Neuron (in vitro differentiated cells): Measurements from ENCODE around the gene SLC49A3.
"Not testable (repeated sequence)": the region's sequence is repeated elsewhere in the genome, so short reads cannot be mapped to it uniquely, and the experiment has no call there.

Experiments used
- H2AFZ ChIP-seq: one replicate; pipeline ENCODE4 v1.6.1; 2013; ENCODE audit warnings: low read depth, mild to moderate bottlenecking, inconsistent platforms, low read length, moderate library complexity
- H3K27me3 ChIP-seq: one replicate; pipeline ENCODE4 v1.6.1; 2013; ENCODE audit warnings: low read length; ENCODE audit not compliant: insufficient read depth
- H3K36me3 ChIP-seq: one replicate; pipeline ENCODE4 v1.6.1; 2013; ENCODE audit warnings: low read length; ENCODE audit not compliant: insufficient read depth
- H3K4me1 ChIP-seq: one replicate; pipeline ENCODE4 v1.6.1; 2013; ENCODE audit warnings: low read length; ENCODE audit not compliant: insufficient read depth
- H3K4me3 ChIP-seq: 2 replicates; pipeline ENCODE4 v1.5.1; 2013; ENCODE audit warnings: mild to moderate bottlenecking, low read length, moderate library complexity
- H3K9me3 ChIP-seq: one replicate; pipeline ENCODE4 v1.6.1; 2013; ENCODE audit warnings: low read length

SLC49A3 gene

GRCh38 chr4:714087-714486 is 25.1 kb upstream of the SLC49A3 start:
- Histone ChIP-seq H3K36me3 (peaks cover 25% of the 10 kb centered on the region), H3K27me3 (no peaks in the 10 kb centered on the region), H3K4me1 (no peaks in the 10 kb centered on the region), H2AFZ (no peak overlapping the region), H3K9me3 (peaks cover 7% of the 10 kb centered on the region), H3K4me3 (no peak overlapping the region)

GRCh38 chr4:712916-713632 is 24.1 kb upstream of the SLC49A3 start:
- Histone ChIP-seq H3K4me1 (no peaks in the 10 kb centered on the region), H3K9me3 (peaks cover 9% of the 10 kb centered on the region), H3K27me3 (no peaks in the 10 kb centered on the region), H3K4me3 (no peak overlapping the region), H3K36me3 (peaks cover 32% of the 10 kb centered on the region), H2AFZ (no peak overlapping the region)

- peaks cover 32% of the 10 kb centered on the region for H3K36me3 ChIP-seq
- H3K4me3 ChIP-seq = no peak overlapping the region
- H2AFZ ChIP-seq = no peak overlapping the region
- no peaks in the 10 kb centered on the region for H3K27me3 ChIP-seq
- peaks cover 3% of the 10 kb centered on the region for H3K4me1 ChIP-seq
- peaks cover 9% of the 10 kb centered on the region for H3K9me3 ChIP-seq
Observed at GRCh38 chr4:712093-712492, 23.1 kb upstream of the SLC49A3 start.

- peaks cover 32% of the 10 kb centered on the region for H3K36me3 ChIP-seq
- no peak overlapping the region for H3K4me3 ChIP-seq
Observed at GRCh38 chr4:710916-711315, 22.0 kb upstream of the SLC49A3 start.

DNA sequence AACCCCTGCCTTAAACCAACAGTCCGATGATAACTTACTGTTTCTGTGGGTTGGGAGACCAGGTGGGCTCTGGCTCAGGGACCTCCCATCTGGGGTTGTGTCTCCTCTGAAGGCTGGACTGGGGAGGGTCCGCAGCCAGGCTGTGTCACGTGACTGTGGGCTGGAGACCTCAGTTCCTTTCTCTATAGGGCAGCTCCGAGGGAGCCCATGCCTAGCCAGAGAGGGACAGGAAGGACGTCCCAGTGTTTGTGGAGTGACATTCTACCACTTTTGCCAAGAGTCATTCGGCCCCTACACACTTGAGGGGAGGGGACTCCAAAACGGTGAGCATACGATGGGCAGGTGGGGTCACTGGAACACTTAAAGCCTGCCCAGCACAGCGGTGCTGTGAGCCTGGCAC is 21.2 kb upstream of the SLC49A3 start:
- Histone ChIP-seq H3K4me3 (no peak overlapping the region), H3K36me3 (peaks cover 32% of the 10 kb centered on the region), H2AFZ (no peak overlapping the region), H3K27me3 (no peaks in the 10 kb centered on the region), H3K4me1 (peaks cover 7% of the 10 kb centered on the region), H3K9me3 (peaks cover 9% of the 10 kb centered on the region)

More at GRCh38 chr4:710916-711315, 22.0 kb upstream of the SLC49A3 start:
- no peaks in the 10 kb centered on the region for H3K27me3 ChIP-seq
- H2AFZ ChIP-seq = no peak overlapping the region
- H3K9me3 ChIP-seq = peaks cover 9% of the 10 kb centered on the region
- peaks cover 7% of the 10 kb centered on the region for H3K4me1 ChIP-seq

GRCh38 chr4:709348-709747 is 20.4 kb upstream of the SLC49A3 start:
- H2AFZ ChIP-seq = no peak overlapping the region
- H3K4me1 ChIP-seq = peaks cover 7% of the 10 kb centered on the region
- H3K4me3 ChIP-seq = no peak overlapping the region
- H3K27me3 ChIP-seq = no peaks in the 10 kb centered on the region
- H3K36me3 ChIP-seq = peaks cover 29% of the 10 kb centered on the region
- H3K9me3 ChIP-seq = peaks cover 9% of the 10 kb centered on the region

- peaks cover 7% of the 10 kb centered on the region for H3K4me1 ChIP-seq
- no peaks in the 10 kb centered on the region for H3K27me3 ChIP-seq
- peaks cover 9% of the 10 kb centered on the region for H3K9me3 ChIP-seq
- no peak overlapping the region for H2AFZ ChIP-seq
- peaks cover 24% of the 10 kb centered on the region for H3K36me3 ChIP-seq
- H3K4me3 ChIP-seq = no peak overlapping the region
Observed at GRCh38 chr4:708631-708933, 19.6 kb upstream of the SLC49A3 start.

DNA sequence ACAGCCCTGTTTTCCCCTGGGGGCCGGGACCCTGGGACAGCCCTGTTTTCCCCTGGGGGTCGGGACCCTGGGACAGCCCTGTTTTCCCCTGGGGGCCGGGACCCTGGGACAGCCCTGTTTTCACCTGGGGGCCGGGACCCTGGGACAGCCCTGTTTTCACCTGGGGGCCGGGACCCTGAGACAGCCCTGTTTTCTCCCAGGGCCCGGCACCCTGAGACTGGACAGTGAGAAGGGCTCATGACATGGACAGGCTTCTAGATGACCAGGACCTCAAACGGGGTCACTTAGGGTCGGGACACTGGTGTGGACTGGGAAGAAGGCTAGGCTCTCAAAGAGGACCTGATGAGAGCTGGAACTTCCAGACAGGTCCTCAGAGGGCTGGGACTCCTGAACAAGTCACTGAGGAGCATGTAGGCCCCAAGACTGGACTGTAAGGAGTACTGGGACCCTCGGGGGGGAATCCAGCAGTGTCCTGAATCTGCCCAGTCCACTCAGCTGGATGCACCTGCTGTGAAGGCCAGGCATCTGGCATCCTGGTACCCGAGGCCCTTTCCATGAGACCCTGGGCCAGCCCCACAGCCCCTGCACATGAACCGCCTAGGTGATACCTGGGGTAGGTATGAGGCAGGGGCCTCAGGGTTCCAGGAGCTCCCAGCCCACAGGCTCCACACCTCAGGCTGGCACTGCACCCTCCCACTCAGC is 19.1 kb upstream of the SLC49A3 start:
- Histone ChIP-seq H3K36me3 (peaks cover 24% of the 10 kb centered on the region), H3K4me3 (no peak overlapping the region), H3K9me3 (peaks cover 9% of the 10 kb centered on the region), H3K27me3 (no peaks in the 10 kb centered on the region), H3K4me1 (peaks cover 7% of the 10 kb centered on the region), H2AFZ (no peak overlapping the region)

- Histone ChIP-seq H3K4me3 (peak overlapping the region; percentile 95), H3K27me3 (no peaks in the 10 kb centered on the region), H3K4me1 (peaks cover 7% of the 10 kb centered on the region)
Observed at GRCh38 chr4:706834-707598, 18.1 kb upstream of the SLC49A3 start.

DNA sequence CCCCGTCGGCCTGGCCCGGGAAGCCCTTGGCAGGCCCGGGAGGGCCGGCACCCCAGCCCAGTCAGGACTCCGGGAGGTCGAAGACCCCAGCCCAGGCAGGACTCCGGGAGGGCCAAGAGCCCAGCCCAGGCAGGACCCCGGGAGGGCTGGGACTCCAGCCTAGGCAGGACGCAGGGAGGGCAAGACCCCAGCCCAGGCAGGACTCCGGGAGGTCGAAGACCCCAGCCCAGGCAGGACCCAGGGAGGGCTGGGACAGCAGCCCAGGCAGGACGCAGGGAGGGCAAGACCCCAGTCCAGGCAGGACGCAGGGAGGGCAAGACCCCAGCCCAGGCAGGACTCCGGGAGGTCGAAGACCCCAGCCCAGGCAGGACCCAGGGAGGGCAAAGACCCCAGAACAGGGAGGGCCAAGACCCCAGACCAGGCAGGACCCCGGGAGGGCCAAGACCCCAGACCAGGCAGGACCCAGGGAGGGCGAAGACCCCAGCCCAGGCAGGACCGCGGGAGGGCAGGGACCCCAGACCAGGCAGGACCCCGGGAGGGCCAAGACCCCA is 17.2 kb upstream of the SLC49A3 start:
- Histone ChIP-seq H3K36me3 (peaks cover 24% of the 10 kb centered on the region), H2AFZ (peak overlapping the region; percentile 70), H3K4me3 (peak overlapping the region; percentile 95)
- H3K9me3 ChIP-seq, H3K4me1 ChIP-seq, H3K27me3 ChIP-seq: not testable (repeated sequence)

More at GRCh38 chr4:706834-707598, 18.1 kb upstream of the SLC49A3 start:
- peaks cover 9% of the 10 kb centered on the region for H3K9me3 ChIP-seq
- H2AFZ ChIP-seq = no peak overlapping the region
- peaks cover 24% of the 10 kb centered on the region for H3K36me3 ChIP-seq

DNA sequence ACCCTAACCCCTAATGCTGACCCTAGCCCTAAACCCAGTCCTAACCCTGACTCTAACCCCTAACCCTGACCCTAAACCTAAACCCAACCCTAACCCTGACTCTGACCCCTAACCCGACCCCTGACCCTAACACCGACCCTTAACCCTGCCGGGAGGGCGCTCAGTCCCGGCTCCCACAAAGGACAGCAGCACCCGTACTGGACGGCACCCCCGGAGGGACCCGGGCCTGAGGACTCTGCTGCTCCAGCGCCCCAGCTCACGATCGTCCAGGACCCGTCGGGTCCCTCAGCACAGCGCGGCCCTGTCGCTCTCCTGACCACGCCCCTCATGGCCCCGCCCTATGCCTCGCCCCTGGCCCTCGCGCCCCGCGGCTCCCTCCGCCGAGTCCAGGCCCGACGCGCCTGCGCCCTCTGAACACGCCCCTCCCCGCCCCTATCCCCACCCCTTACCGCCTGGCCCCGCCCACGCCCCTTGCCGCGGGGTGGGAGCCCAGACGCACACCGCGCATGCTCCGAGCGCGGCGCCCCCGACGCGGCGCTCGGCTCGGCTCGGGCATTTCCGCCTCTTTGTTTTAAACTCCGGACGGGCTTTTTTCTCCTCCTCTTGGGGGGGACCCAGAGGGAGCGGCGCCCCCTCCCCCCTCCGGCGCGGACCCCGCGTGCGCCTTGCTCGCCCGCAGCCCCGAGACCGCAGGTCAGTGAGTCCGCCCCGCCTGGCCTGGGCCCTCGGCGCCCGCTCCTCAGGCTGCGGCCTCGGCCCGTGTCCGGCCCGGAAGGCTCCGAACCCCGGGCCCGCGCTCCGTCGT is 16.5 kb upstream of the SLC49A3 start, which contains the start of gene PCGF3:
TSS of gene PCGF3 (plus strand) at position 555 of the 805 bp plus-strand sequence. CDS start 27,849 bp downstream, outside the sequence.
- peaks cover 7% of the 10 kb centered on the region for H3K9me3 ChIP-seq
- peaks cover 18% of the 10 kb centered on the region for H3K36me3 ChIP-seq
- peak within 1 kb of the TSS; percentile 70 for H2AFZ ChIP-seq
- peaks cover 7% of the 10 kb centered on the region for H3K4me1 ChIP-seq
- peak within 1 kb of the TSS; percentile 95 for H3K4me3 ChIP-seq
- no peaks in the 10 kb centered on the region for H3K27me3 ChIP-seq

DNA sequence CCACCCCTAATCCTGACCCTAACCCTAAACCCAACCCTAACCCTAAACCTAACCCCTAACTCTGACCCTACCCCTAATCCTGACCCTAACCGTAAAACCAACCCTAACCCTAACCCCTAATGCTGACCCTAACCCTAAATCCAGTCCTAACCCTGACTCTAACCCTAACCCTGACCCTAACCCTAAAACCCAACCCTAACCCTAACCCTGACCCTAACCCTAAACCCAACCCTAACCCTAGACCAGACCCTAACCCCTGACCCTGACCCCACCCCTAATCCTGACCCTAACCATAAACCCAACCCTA is 16.0 kb upstream of the SLC49A3 start:
- H3K36me3 ChIP-seq = peaks cover 12% of the 10 kb centered on the region
- H3K4me3 ChIP-seq = peak overlapping the region; percentile 34
- H3K4me1 ChIP-seq = peaks cover 7% of the 10 kb centered on the region
- H2AFZ ChIP-seq = no peak overlapping the region
- H3K27me3 ChIP-seq = no peaks in the 10 kb centered on the region
- peaks cover 2% of the 10 kb centered on the region for H3K9me3 ChIP-seq
